Keratinocyte (primary cell): Measurements from ENCODE around the gene PTER. TPM values are rescaled to one million over a fixed set of nuclear protein-coding genes. Genes with fewer than 3 reads are reported as not detected.

Experiments used
- DNase-seq: peaks from one replicate; pipeline ENCODE4 v3.0.0-alpha.2; 2011; ENCODE audit warnings: low read depth, missing footprints, low spot score
- FAIRE-seq: peaks from 2 replicates; lab custom pipeline; 2011; peaks lifted over from hg19 to GRCh38; lab: Jason Lieb, UNC
- H2AFZ ChIP-seq: 2 replicates; pipeline ENCODE4 v1.6.0; 2012; ENCODE audit warnings: low read length, control low read depth, inconsistent platforms; ENCODE audit not compliant: control insufficient read depth
- H3K27ac ChIP-seq: 2 replicates; pipeline ENCODE4 v1.5.1; 2011; ENCODE audit warnings: low read length; ENCODE audit not compliant: control insufficient read depth, insufficient read depth
- H3K27me3 ChIP-seq: 3 replicates; pipeline ENCODE4 v1.6.0; 2011; ENCODE audit warnings: low read length; ENCODE audit not compliant: control insufficient read depth, insufficient read depth; ENCODE audit errors: extremely low read depth
- H3K36me3 ChIP-seq, 2 experiments: 2 replicates in 1 of 2; 3 replicates in 1 of 2; pipeline ENCODE4 v1.5.1; 2011; ENCODE audit warnings: low read length in 2 of 2, mild to moderate bottlenecking in 1 of 2; ENCODE audit not compliant: control insufficient read depth in 2 of 2, insufficient read depth in 2 of 2; ENCODE audit errors: extremely low read depth in 1 of 2
- H3K4me1 ChIP-seq: 3 replicates; pipeline ENCODE4 v1.5.1; 2011; ENCODE audit warnings: low read length; ENCODE audit not compliant: control insufficient read depth, insufficient read depth; ENCODE audit errors: extremely low read depth
- H3K4me2 ChIP-seq: 3 replicates; pipeline ENCODE4 v1.6.0; 2011; ENCODE audit warnings: low read depth, low read length; ENCODE audit not compliant: control insufficient read depth, insufficient read depth; ENCODE audit errors: extremely low read depth
- H3K4me3 ChIP-seq, 3 experiments: fragments of 200-600 bp in 1 of 3; sonication (generic) in 1 of 3; 2 replicates in 2 of 3; 3 replicates in 1 of 3; pipeline ENCODE4 v1.5.1; 2011 to 2016; ENCODE audit warnings: low read length in 3 of 3, mild to moderate bottlenecking in 3 of 3, control low read depth in 2 of 3, inconsistent platforms in 1 of 3, low read depth in 1 of 3, mixed read lengths in 1 of 3, mixed run types in 1 of 3, moderate library complexity in 1 of 3; ENCODE audit not compliant: control insufficient read depth in 2 of 3, insufficient read depth in 2 of 3; ENCODE audit errors: extremely low read depth in 1 of 3
- H3K79me2 ChIP-seq: 2 replicates; pipeline ENCODE4 v1.6.0; 2012; ENCODE audit warnings: low read length; ENCODE audit not compliant: control insufficient read depth, insufficient read depth
- H3K9ac ChIP-seq: 3 replicates; pipeline ENCODE4 v1.6.0; 2011; ENCODE audit warnings: low read length; ENCODE audit not compliant: control insufficient read depth, insufficient read depth; ENCODE audit errors: extremely low read depth
- H3K9me1 ChIP-seq: 3 replicates; pipeline ENCODE4 v1.6.0; 2011; ENCODE audit warnings: low read length; ENCODE audit not compliant: control insufficient read depth, insufficient read depth; ENCODE audit errors: extremely low read depth
- H3K9me3 ChIP-seq: 2 replicates; pipeline ENCODE4 v1.5.1; 2012; ENCODE audit warnings: low read depth, low read length; ENCODE audit not compliant: control insufficient read depth
- H4K20me1 ChIP-seq: 3 replicates; pipeline ENCODE4 v1.6.0; 2011; ENCODE audit warnings: low read length; ENCODE audit not compliant: control insufficient read depth, insufficient read depth; ENCODE audit errors: extremely low read depth
- CTCF ChIP-seq, 3 experiments: IDR thresholded peaks in 1 of 3; conservative IDR thresholded peaks in 1 of 3; optimal IDR thresholded peaks in 1 of 3; 2 replicates in 2 of 3; 3 replicates in 1 of 3; pipeline versions ENCODE3 to v1.5.1; 2011; ENCODE audit warnings: low read length in 3 of 3, mild to moderate bottlenecking in 3 of 3, moderate library complexity in 2 of 3, control low read depth in 1 of 3, inconsistent platforms in 1 of 3; ENCODE audit not compliant: insufficient read depth in 2 of 3; ENCODE audit errors: extremely low read depth in 1 of 3
- EZH2 ChIP-seq: IDR thresholded peaks from one replicate; pipeline ENCODE4 v1.6.1; 2012; ENCODE audit warnings: inconsistent platforms, mild to moderate bottlenecking, low read length, moderate library complexity
- dilution Hi-C: fragments of 300-500 bp; cut with MboI; formaldehyde crosslinking; loops from one replicate; pipeline ENCODE4 v1.7.0; 2020; ENCODE audit warnings: low sequenced_read_pairs; ENCODE audit not compliant: extremely low pct_ligation_motif_present
- polyA plus RNA-seq, 5 experiments: library from polyadenylated mRNA; depleted of rRNA in 3 of 5; stranded (reverse) in 3 of 5; stranded (forward) in 1 of 5; unstranded in 1 of 5; fragments of >200 nt; gene quantifications; 1 replicate in 1 of 5; 2 replicates in 3 of 5; 3 replicates in 1 of 5; pipeline versions ENCODE4 v1.2.1 to v1.2.3, GENCODE V29; 2011 to 2012; ENCODE audit warnings: missing spikeins in 2 of 5, low read depth in 1 of 5, low replicate concordance in 1 of 5

Gene PTER
- polyA plus RNA-seq, 1 donor (not counting 4 experiments of a cell fraction or from before 2014, with no cell fraction given), result 10.1 TPM

GRCh38 chr10:16529853-16530252 lies 93.0 kb downstream of the PTER start:
- dilution Hi-C loops, result no loop called here
- no peaks in the 10 kb centered on the region for H3K9me3 ChIP-seq
- DNase-seq (no peak), FAIRE-seq (no peak)
- TF ChIP-seq CTCF (optimal IDR thresholded peaks at IDR 0.05 in 1 of 3, IDR thresholded peaks at IDR 0.05 in 1 of 3, conservative IDR thresholded peaks at IDR 0.05 in 1 of 3; ENCODE audit: extremely low read depth in 1 of 3, insufficient read depth in 2 of 3, low read length in 3 of 3) (no peak), EZH2 (no peak)
- no peak overlapping the region for H3K4me3 ChIP-seq
- no peaks in the 10 kb centered on the region for H3K9me1 ChIP-seq
- H3K4me1 ChIP-seq, result no peaks in the 10 kb centered on the region
- no peak overlapping the region for H3K9ac ChIP-seq
- no peak overlapping the region for H3K27ac ChIP-seq
- no peaks in the 10 kb centered on the region for H3K36me3 ChIP-seq
- no peaks in the 10 kb centered on the region for H3K79me2 ChIP-seq
- no peak overlapping the region for H2AFZ ChIP-seq
- no peak overlapping the region for H3K4me2 ChIP-seq
- no peaks in the 10 kb centered on the region for H4K20me1 ChIP-seq
- no peaks in the 10 kb centered on the region for H3K27me3 ChIP-seq

- Histone ChIP-seq H3K79me2 (no peaks in the 10 kb centered on the region), H2AFZ (no peak overlapping the region), H3K4me2 (no peak overlapping the region), H3K27ac (no peak overlapping the region), H3K9me1 (no peaks in the 10 kb centered on the region), H3K9me3 (no peaks in the 10 kb centered on the region), H3K36me3 (no peaks in the 10 kb centered on the region), H4K20me1 (no peaks in the 10 kb centered on the region), H3K4me3 (no peak overlapping the region), H3K27me3 (no peaks in the 10 kb centered on the region), H3K4me1 (no peaks in the 10 kb centered on the region), H3K9ac (no peak overlapping the region)
- FAIRE-seq, result no peak
- TF ChIP-seq CTCF (optimal IDR thresholded peaks at IDR 0.05 in 1 of 3, IDR thresholded peaks at IDR 0.05 in 1 of 3, conservative IDR thresholded peaks at IDR 0.05 in 1 of 3; ENCODE audit: extremely low read depth in 1 of 3, insufficient read depth in 2 of 3, low read length in 3 of 3), result no peak
- no peak for TF ChIP-seq EZH2
- dilution Hi-C loops, result no loop called here
- DNase-seq, result no peak
Measured at GRCh38 chr10:16536155-16536554, 99.3 kb downstream of the PTER start.
